HCT116 (cell line): ENCODE results near the gene CHAF1A. TPM values are rescaled to one million over a fixed set of nuclear protein-coding genes. Genes with fewer than 3 reads are reported as not detected.

Experiments used
- ATAC-seq: fragments of 200-7000 bp; cut with Tn5 transposase; 2 replicates; pipeline ENCODE4 v1.9.1; 2020; ENCODE audit warnings: mild to moderate bottlenecking, moderate library complexity
- BruUV-seq: library from RNA; stranded (reverse); fragments of 400-500 nt; replicated peaks from 2 replicates; lab custom pipeline; 2021; lab: Mats Ljungman, UMichigan
- CTCF ChIA-PET: fragments of 300-600 bp; sonication (Branson Sonifier 250); formaldehyde crosslinking; loops from one replicate; lab custom pipeline; 2021; ENCODE audit warnings: antibody characterized with exemption; lab: Charles Lee
- POLR2A ChIA-PET: fragments of 300-600, 350-600 bp; sonication (Branson Sonifier 250); formaldehyde crosslinking; loops from one replicate; lab custom pipeline; 2021; ENCODE audit warnings: antibody characterized with exemption; lab: Charles Lee
- RAD21 ChIA-PET, 2 experiments: fragments of 300-600 bp; sonication (Branson Sonifier 250); formaldehyde crosslinking; loops; one replicate each; lab custom pipeline; 2023; ENCODE audit warnings: low total read pairs in 2 of 2; ENCODE audit not compliant: uncharacterized antibody in 2 of 2, unreplicated experiment in 2 of 2, low non-redundant PET in 1 of 2; lab: Charles Lee
- DNase-seq: peaks from one replicate; pipeline ENCODE4 v3.0.0-alpha.2; 2010; ENCODE audit warnings: low read depth, low spot score
- H2AFZ ChIP-seq: fragments of 200-600 bp; shearing (Covaris generic), sonication (generic); 2 replicates; pipeline ENCODE4 v1.6.1; 2017; ENCODE audit warnings: low read depth, mixed run types, mixed read lengths, antibody characterized with exemption, low read length; ENCODE audit not compliant: poor library complexity, severe bottlenecking
- H3K27ac ChIP-seq: 2 replicates; pipeline ENCODE4 v1.5.1; 2012; ENCODE audit warnings: low read depth, low read length
- H3K27me3 ChIP-seq: fragments of 200-600 bp; sonication (generic); 2 replicates; pipeline ENCODE4 v1.6.1; 2016; ENCODE audit warnings: mixed run types, low read length, mixed read lengths; ENCODE audit not compliant: insufficient read depth
- H3K36me3 ChIP-seq, 2 experiments: fragments of 200-500 bp in 1 of 2; fragments of 200-600 bp in 1 of 2; sonication (Bioruptor generic) in 1 of 2; sonication (generic) in 1 of 2; 2 replicates each; pipeline versions ENCODE4 v1.5.1 to v1.6.1; 2014 to 2016; ENCODE audit warnings: low read length in 2 of 2, inconsistent platforms in 1 of 2, mixed read lengths in 1 of 2, mixed run types in 1 of 2; ENCODE audit not compliant: insufficient read depth in 2 of 2, control insufficient read depth in 1 of 2
- H3K4me1 ChIP-seq, 2 experiments: fragments of 200-600 bp in 1 of 2; sonication (generic) in 1 of 2; 2 replicates each; pipeline versions ENCODE4 v1.5.1 to v1.6.1; 2012 to 2017; ENCODE audit warnings: low read length in 2 of 2, inconsistent platforms in 1 of 2, mild to moderate bottlenecking in 1 of 2, mixed read lengths in 1 of 2, mixed run types in 1 of 2, moderate library complexity in 1 of 2; ENCODE audit not compliant: insufficient read depth in 2 of 2, control insufficient read depth in 1 of 2
- H3K4me2 ChIP-seq: fragments of 200-600 bp; sonication (generic); 2 replicates; pipeline ENCODE4 v1.6.1; 2017; ENCODE audit warnings: mixed run types, low read length, mixed read lengths
- H3K4me3 ChIP-seq, 2 experiments: fragments of 200-600 bp in 1 of 2; sonication (generic) in 1 of 2; replicated peaks in 1 of 2; 2 replicates each; pipeline ENCODE4 v1.5.1; 2011 to 2016; ENCODE audit warnings: low read length in 2 of 2, control low read depth in 1 of 2, low read depth in 1 of 2, mild to moderate bottlenecking in 1 of 2, mixed read lengths in 1 of 2, mixed run types in 1 of 2
- H3K79me2 ChIP-seq: fragments of 200-600 bp; sonication (generic); 2 replicates; pipeline ENCODE4 v1.6.1; 2017; ENCODE audit warnings: mild to moderate bottlenecking, mixed run types, low read length, moderate library complexity, mixed read lengths; ENCODE audit not compliant: insufficient read depth
- H3K9ac ChIP-seq: fragments of 200-600 bp; sonication (generic); 2 replicates; pipeline ENCODE4 v1.6.1; 2016; ENCODE audit warnings: low read length, mixed read lengths
- H3K9me2 ChIP-seq: fragments of 200-600 bp; sonication (generic), shearing (Covaris generic); 2 replicates; pipeline ENCODE4 v1.6.1; 2017; ENCODE audit warnings: mixed run types, mild to moderate bottlenecking, moderate library complexity; ENCODE audit not compliant: insufficient read depth
- H3K9me3 ChIP-seq, 2 experiments: fragments of 200-500 bp in 1 of 2; fragments of 200-600 bp in 1 of 2; sonication (Bioruptor generic) in 1 of 2; sonication (generic) in 1 of 2; 2 replicates each; pipeline ENCODE4 v1.6.1; 2014 to 2017; ENCODE audit warnings: low read length in 2 of 2, mixed read lengths in 2 of 2, inconsistent platforms in 1 of 2, low read depth in 1 of 2, mild to moderate bottlenecking in 1 of 2, mixed run types in 1 of 2, moderate library complexity in 1 of 2; ENCODE audit not compliant: control insufficient read depth in 1 of 2, insufficient read depth in 1 of 2
- H4K20me1 ChIP-seq: fragments of 200-600 bp; sonication (generic), shearing (Covaris generic); 2 replicates; pipeline ENCODE4 v1.6.1; 2017; ENCODE audit warnings: mixed run types, mild to moderate bottlenecking, moderate library complexity; ENCODE audit not compliant: insufficient read depth
- EGR1 ChIP-seq: IDR thresholded peaks from 2 replicates; pipeline ENCODE4 v1.6.1; 2012; ENCODE audit warnings: low read depth
- EZH2 ChIP-seq: fragments of 200-600 bp; sonication (generic); IDR thresholded peaks from 2 replicates; pipeline ENCODE4 v1.6.1; 2017; ENCODE audit warnings: antibody characterized with exemption, mixed run types
- FOSL1 ChIP-seq: IDR thresholded peaks from 2 replicates; pipeline ENCODE4 v1.6.1; 2012; ENCODE audit warnings: low read depth
- POLR2AphosphoS5 ChIP-seq: IDR thresholded peaks from 2 replicates; pipeline ENCODE4 v1.6.1; 2011; ENCODE audit warnings: mild to moderate bottlenecking, low read depth, low read length, moderate library complexity
- RAD21 ChIP-seq: IDR thresholded peaks from 2 replicates; pipeline ENCODE4 v1.6.1; 2012; ENCODE audit warnings: low read depth, mild to moderate bottlenecking
- SP1 ChIP-seq: IDR thresholded peaks from 2 replicates; pipeline ENCODE4 v1.6.1; 2012; ENCODE audit warnings: low read depth
- SRF ChIP-seq: IDR thresholded peaks from 2 replicates; pipeline ENCODE4 v1.6.1; 2012; ENCODE audit warnings: low read depth
- TCF7L2 ChIP-seq: IDR thresholded peaks from 2 replicates; pipeline ENCODE4 v1.7.0; 2011; ENCODE audit warnings: borderline replicate concordance, inconsistent platforms; ENCODE audit not compliant: insufficient read depth, insufficient read length; ENCODE audit errors: extremely low read depth
- intact Hi-C: fragments of 100-400 bp; cut with micrococcal nuclease; formaldehyde crosslinking; loops from 2 replicates; pipeline ENCODE4 v1.10.0; 2022
- total RNA-seq: library from RNA; stranded (reverse); gene quantifications from one replicate; pipeline ENCODE4 v1.2.1, GENCODE V29; 2021; ENCODE audit not compliant: unreplicated experiment
- TF ChIP-seq, protein P1 (sequence below), 3 experiments: fragments of 200-600 bp in 1 of 3; sonication (generic) in 1 of 3; IDR thresholded peaks in 2 of 3; conservative IDR thresholded peaks in 1 of 3; 2 replicates each; pipeline ENCODE4 v1.5.1; 2012 to 2017; ENCODE audit warnings: low read depth in 2 of 3, low read length in 2 of 3, antibody characterized with exemption in 1 of 3, borderline replicate concordance in 1 of 3, control low read depth in 1 of 3, mild to moderate bottlenecking in 1 of 3, mixed read lengths in 1 of 3, mixed run types in 1 of 3, moderate library complexity in 1 of 3; ENCODE audit not compliant: insufficient read depth in 1 of 3
- TF ChIP-seq, protein P2 (sequence below): IDR thresholded peaks from 2 replicates; pipeline ENCODE4 v1.6.1; 2012

The CHAF1A gene
- total RNA-seq, 1 experiment from 2014 or later, result 69.9 TPM

DNA sequence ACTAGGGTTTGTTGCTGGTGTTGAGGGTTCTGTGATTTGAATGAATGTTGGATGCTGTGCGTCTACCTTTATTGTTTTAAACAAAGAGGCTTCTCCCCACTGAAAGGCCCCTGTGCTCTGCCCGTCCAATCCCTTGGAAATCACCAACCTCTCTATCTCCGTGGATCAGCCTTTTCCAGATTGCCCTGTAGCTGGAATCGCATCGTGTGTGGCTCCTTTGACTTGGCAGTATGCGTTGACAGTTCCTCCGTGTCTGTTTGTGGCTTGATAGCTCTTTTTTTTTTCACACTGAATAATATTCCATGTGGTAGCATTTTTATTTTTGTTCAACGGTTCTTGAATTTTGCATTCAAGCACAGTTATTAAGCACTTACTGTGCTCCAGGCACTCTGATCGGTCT is 32.0 kb downstream of the CHAF1A start:
- Histone ChIP-seq H4K20me1 (no peaks in the 10 kb centered on the region), H3K9ac (no peak overlapping the region), H3K79me2 (peaks cover 27% of the 10 kb centered on the region), H3K4me3 (no peak overlapping the region), H3K9me3 (no peaks in the 10 kb centered on the region)
- POLR2A ChIA-PET, result no interaction called here
- RAD21 ChIA-PET, result no interaction called here
- no peak for DNase-seq
- TF ChIP-seq EGR1, result no peak
- no peak for TF ChIP-seq TCF7L2
- TF ChIP-seq, protein P1, sequence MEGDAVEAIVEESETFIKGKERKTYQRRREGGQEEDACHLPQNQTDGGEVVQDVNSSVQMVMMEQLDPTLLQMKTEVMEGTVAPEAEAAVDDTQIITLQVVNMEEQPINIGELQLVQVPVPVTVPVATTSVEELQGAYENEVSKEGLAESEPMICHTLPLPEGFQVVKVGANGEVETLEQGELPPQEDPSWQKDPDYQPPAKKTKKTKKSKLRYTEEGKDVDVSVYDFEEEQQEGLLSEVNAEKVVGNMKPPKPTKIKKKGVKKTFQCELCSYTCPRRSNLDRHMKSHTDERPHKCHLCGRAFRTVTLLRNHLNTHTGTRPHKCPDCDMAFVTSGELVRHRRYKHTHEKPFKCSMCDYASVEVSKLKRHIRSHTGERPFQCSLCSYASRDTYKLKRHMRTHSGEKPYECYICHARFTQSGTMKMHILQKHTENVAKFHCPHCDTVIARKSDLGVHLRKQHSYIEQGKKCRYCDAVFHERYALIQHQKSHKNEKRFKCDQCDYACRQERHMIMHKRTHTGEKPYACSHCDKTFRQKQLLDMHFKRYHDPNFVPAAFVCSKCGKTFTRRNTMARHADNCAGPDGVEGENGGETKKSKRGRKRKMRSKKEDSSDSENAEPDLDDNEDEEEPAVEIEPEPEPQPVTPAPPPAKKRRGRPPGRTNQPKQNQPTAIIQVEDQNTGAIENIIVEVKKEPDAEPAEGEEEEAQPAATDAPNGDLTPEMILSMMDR (IDR thresholded peaks at IDR 0.05 in 2 of 3, conservative IDR thresholded peaks at IDR 0.05 in 1 of 3; ENCODE audit: borderline replicate concordance in 1 of 3, insufficient read depth in 1 of 3, low read depth in 2 of 3, low read length in 2 of 3), result no peak
- no peak for TF ChIP-seq FOSL1
- TF ChIP-seq EZH2, result no peak
- TF ChIP-seq SP1, result no peak
- TF ChIP-seq POLR2AphosphoS5, result no peak
- TF ChIP-seq, protein P2, sequence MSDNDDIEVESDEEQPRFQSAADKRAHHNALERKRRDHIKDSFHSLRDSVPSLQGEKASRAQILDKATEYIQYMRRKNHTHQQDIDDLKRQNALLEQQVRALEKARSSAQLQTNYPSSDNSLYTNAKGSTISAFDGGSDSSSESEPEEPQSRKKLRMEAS, result no peak
- no peak for TF ChIP-seq RAD21
- TF ChIP-seq SRF, result no peak
- TF ChIP-seq, all 23 proteins: peak for 0
- Histone ChIP-seq H2AFZ (no peak overlapping the region), H3K4me1 (no peaks in the 10 kb centered on the region), H3K9me2 (no peaks in the 10 kb centered on the region), H3K27me3 (no peaks in the 10 kb centered on the region), H3K27ac (no peak overlapping the region), H3K36me3 (peaks cover 41 to 66% of the 10 kb centered on the region in 2 experiments; a peak in 3 of 4 replicates), H3K4me2 (no peak overlapping the region)
- ATAC-seq, result no peak
- intact Hi-C loops, result no loop called here
- BruUV-seq, result no TSS peak
- CTCF ChIA-PET, result no interaction called here
